K562 (cell line): ENCODE data around the gene GP1BB. TPM values are rescaled to one million over a fixed set of nuclear protein-coding genes. Genes with fewer than 3 reads are reported as not detected.
A peak's percentile ranks its signal among the peaks of the same experiment; 100 is the strongest.

ENCODE experiments used
- ATAC-seq: fragments of 200-7000 bp; cut with Tn5 transposase; 3 replicates; pipeline ENCODE4 v1.9.1; 2020; ENCODE audit warnings: moderate library complexity
- BruUV-seq: library from RNA; stranded (reverse); fragments of 400-500 nt; replicated peaks from 2 replicates; lab custom pipeline; 2021; lab: Mats Ljungman, UMichigan
- CTCF ChIA-PET: fragments of 300-600 bp; formaldehyde crosslinking; extraction: SDS; loops from one replicate; lab custom pipeline; 2021; ENCODE audit warnings: low intra/inter-chr PET ratio; lab: Yijun Ruan, JAX
- POLR2A ChIA-PET: fragments of 300-600, 350-650 bp; sonication (Branson Sonifier 250); formaldehyde crosslinking; extraction: SDS; loops from one replicate; lab custom pipeline; 2021; ENCODE audit warnings: antibody characterized with exemption, inconsistent platforms; lab: Yijun Ruan, JAX
- DNase-seq, 4 experiments: peaks; one replicate each; pipeline versions ENCODE4 v3.0.0 to v3.0.0-alpha.2; 2011 to 2018; ENCODE audit warnings: low spot score in 3 of 4, mixed read lengths in 3 of 4; ENCODE audit errors: extremely low read depth in 1 of 4
- FAIRE-seq: peaks from 2 replicates; lab custom pipeline; 2011; peaks lifted over from hg19 to GRCh38; lab: Jason Lieb, UNC
- H2AFZ ChIP-seq: 2 replicates; pipeline ENCODE4 v1.6.0; 2011; ENCODE audit warnings: low read depth, low read length, control low read depth, inconsistent platforms
- H3K27ac ChIP-seq: fragments of 200-600 bp; 3 replicates; pipeline ENCODE4 v1.8.0; 2011; ENCODE audit warnings: low read depth, mild to moderate bottlenecking, control low read depth, inconsistent platforms, low read length, moderate library complexity, mixed read lengths; ENCODE audit errors: extremely low read depth
- H3K27me3 ChIP-seq, 2 experiments: fragments of 300-600 bp in 1 of 2; 2 replicates in 1 of 2; 3 replicates in 1 of 2; pipeline versions ENCODE4 v1.6.0 to v1.8.0; 2011; ENCODE audit warnings: inconsistent platforms in 2 of 2, low read length in 2 of 2, mild to moderate bottlenecking in 1 of 2, mixed read lengths in 1 of 2, moderate library complexity in 1 of 2; ENCODE audit not compliant: control insufficient read depth in 2 of 2, insufficient read depth in 2 of 2
- H3K36me3 ChIP-seq: fragments of 300-600 bp; 3 replicates; pipeline ENCODE4 v1.8.0; 2011; ENCODE audit warnings: mild to moderate bottlenecking, low read length, inconsistent platforms; ENCODE audit not compliant: control insufficient read depth, insufficient read depth
- H3K4me1 ChIP-seq, 2 experiments: fragments of 200-600 bp in 1 of 2; replicated peaks in 1 of 2; 2 replicates in 1 of 2; 3 replicates in 1 of 2; pipeline versions ENCODE4 v1.5.1 to v1.8.0; 2011; ENCODE audit warnings: inconsistent platforms in 2 of 2, low read length in 2 of 2, mild to moderate bottlenecking in 1 of 2, mixed read lengths in 1 of 2, moderate library complexity in 1 of 2; ENCODE audit not compliant: control insufficient read depth in 2 of 2, insufficient read depth in 2 of 2
- H3K4me2 ChIP-seq: 2 replicates; pipeline ENCODE4 v1.6.1; 2011; ENCODE audit warnings: low read length, control low read depth, inconsistent platforms, mixed read lengths; ENCODE audit not compliant: insufficient read depth
- H3K4me3 ChIP-seq: fragments of 200-600 bp; sonication (generic), shearing (Covaris generic); 2 replicates; pipeline ENCODE4 v1.5.1; 2016; ENCODE audit warnings: control low read depth, inconsistent platforms
- H3K79me2 ChIP-seq: fragments of 200-600 bp; 3 replicates; pipeline ENCODE4 v1.8.0; 2011; ENCODE audit warnings: low read length, inconsistent platforms; ENCODE audit not compliant: control insufficient read depth, insufficient read depth
- H3K9ac ChIP-seq, 2 experiments: 2 replicates each; pipeline versions ENCODE4 v1.6.0 to v1.6.1; 2011; ENCODE audit warnings: low read depth in 2 of 2, low read length in 2 of 2, control low read depth in 1 of 2, inconsistent platforms in 1 of 2, mild to moderate bottlenecking in 1 of 2, mixed read lengths in 1 of 2; ENCODE audit not compliant: insufficient read depth in 1 of 2
- H3K9me1 ChIP-seq: one replicate; pipeline ENCODE4 v1.6.0; 2011; ENCODE audit warnings: inconsistent platforms, mild to moderate bottlenecking, low read length, moderate library complexity; ENCODE audit not compliant: control insufficient read depth, insufficient read depth
- H3K9me3 ChIP-seq: replicated peaks from 2 replicates; pipeline ENCODE4 v1.5.1; 2011; ENCODE audit warnings: low read depth, low read length, inconsistent platforms; ENCODE audit not compliant: control insufficient read depth, insufficient read depth
- H4K20me1 ChIP-seq: replicated peaks from 2 replicates; pipeline ENCODE4 v1.6.1; 2011; ENCODE audit warnings: low read length, inconsistent platforms, mixed read lengths; ENCODE audit not compliant: control insufficient read depth, insufficient read depth
- BMI1 ChIP-seq: fragments of 150-350 bp; IDR thresholded peaks from 2 replicates; pipeline ENCODE4 v1.6.1; 2014; ENCODE audit warnings: low read length
- CHCHD3 ChIP-seq: fragments of 250-450 bp; sonication (Bioruptor Pico); IDR thresholded peaks from 2 replicates; pipeline ENCODE4 v2.1.2; 2022; ENCODE audit warnings: mild to moderate bottlenecking
- EWSR1 ChIP-seq: fragments of 450-650 bp; IDR thresholded peaks from 2 replicates; pipeline ENCODE4 v1.6.1; 2018; ENCODE audit warnings: borderline replicate concordance, mild to moderate bottlenecking, low read depth, moderate library complexity; ENCODE audit not compliant: partially characterized antibody
- HOXB6 ChIP-seq: fragments of 250-450 bp; sonication (Bioruptor Pico); IDR thresholded peaks from 2 replicates; pipeline ENCODE4 v1.5.1; 2022; ENCODE audit warnings: mild to moderate bottlenecking, borderline replicate concordance
- PRMT5 ChIP-seq: sonication (generic); formaldehyde crosslinking; IDR thresholded peaks from 2 replicates; pipeline ENCODE4 v1.5.0; 2020; ENCODE audit warnings: missing genetic modification reagents
- RBBP5 ChIP-seq: fragments of 200-600 bp; sonication (generic); IDR thresholded peaks from 2 replicates; pipeline ENCODE4 v1.6.1; 2012; ENCODE audit warnings: borderline replicate concordance, mild to moderate bottlenecking, low read length, control low read depth, inconsistent platforms; ENCODE audit not compliant: insufficient read depth, poor library complexity, severe bottlenecking
- SRSF3 ChIP-seq: fragments of 200-400 bp; formaldehyde crosslinking; IDR thresholded peaks from 2 replicates; pipeline ENCODE4 v1.6.1; 2016; ENCODE audit warnings: mild to moderate bottlenecking, low read length, moderate library complexity; ENCODE audit not compliant: insufficient read depth
- ZNF23 ChIP-seq: fragments of 250-450 bp; sonication (Bioruptor Pico); IDR thresholded peaks from 2 replicates; pipeline ENCODE4 v1.4.0; 2020; ENCODE audit warnings: mild to moderate bottlenecking
- ZNF24 ChIP-seq: fragments of 450-650 bp; IDR thresholded peaks from 2 replicates; pipeline ENCODE4 v1.6.1; 2016
- ZNF253 ChIP-seq: fragments of 250-450 bp; sonication (Bioruptor Pico); conservative IDR thresholded peaks from 2 replicates; pipeline ENCODE4 v1.6.1; 2021; ENCODE audit warnings: mild to moderate bottlenecking
- ZNF764 ChIP-seq: fragments of 250-450 bp; sonication (Bioruptor Pico); IDR thresholded peaks from 2 replicates; pipeline ENCODE4 v1.4.0; 2020; ENCODE audit warnings: low read depth, mild to moderate bottlenecking, moderate library complexity
- WGBS: fragments of 100-300 bp; shearing (Covaris generic); methylation state at CpG from one replicate; pipeline ENCODE4 v1.1.6; 2016; ENCODE audit warnings: low coverage, mixed read lengths; ENCODE audit not compliant: insufficient coverage; ENCODE audit errors: missing lambda C conversion rate; 5-methylcytosine and 5-hydroxymethylcytosine counted together
- in situ Hi-C: fragments of 300-500 bp; cut with MboI; formaldehyde crosslinking; loops from 4 replicates; pipeline ENCODE4 v1.15.0; 2018; ENCODE audit warnings: inconsistent platforms, mixed read lengths
- intact Hi-C: fragments of 100-400 bp; cut with micrococcal nuclease; formaldehyde crosslinking; loops from 2 replicates; pipeline ENCODE4 v1.14.2; 2022
- polyA plus RNA-seq, 8 experiments: library from polyadenylated mRNA; depleted of rRNA in 4 of 8; stranded (reverse) in 5 of 8; unstranded in 3 of 8; fragments of >200 nt; fragmentation: Nextera tagmentation in 2 of 8; fragmentation: Illumina TruSeq in 1 of 8; extraction: Ambion mirVana in 2 of 8; extraction: Trizol in 1 of 8; gene quantifications; 2 replicates each; pipeline versions ENCODE4 v1.2.1 to v1.2.3, GENCODE V29; 2011 to 2014; ENCODE audit warnings: inconsistent platforms in 1 of 8, missing spikeins in 1 of 8
- total RNA-seq, 7 experiments: library from RNA; depleted of rRNA in 6 of 7; stranded (reverse); fragments of >200 nt in 6 of 7; fragmentation: Illumina TruSeq in 2 of 7; extraction: Trizol in 2 of 7; gene quantifications; 2 replicates each; pipeline versions ENCODE4 v1.2.1 to v1.2.3, GENCODE V29; 2011 to 2021; ENCODE audit warnings: low replicate concordance in 1 of 7
- TF ChIP-seq, protein P1 (sequence below), 2 experiments: fragments of 450-650 bp in 1 of 2; sonication (generic) in 1 of 2; formaldehyde crosslinking in 1 of 2; IDR thresholded peaks in 1 of 2; conservative IDR thresholded peaks in 1 of 2; 2 replicates each; pipeline versions ENCODE4 v1.6.1 to v1.8.1; 2016 to 2023; ENCODE audit warnings: mild to moderate bottlenecking in 2 of 2, moderate library complexity in 2 of 2, inconsistent platforms in 1 of 2, missing genetic modification reagents in 1 of 2
- TF ChIP-seq, protein P2 (sequence below): fragments of 450-650 bp; IDR thresholded peaks from 2 replicates; pipeline ENCODE4 v1.6.1; 2018; ENCODE audit not compliant: partially characterized antibody

GP1BB gene
- total and polyA plus RNA-seq, 9 of the 15 experiments (the other 6 are each of a cell fraction or from before 2014, with no cell fraction given): 0.69 to 162 (median 2.8) TPM

DNA sequence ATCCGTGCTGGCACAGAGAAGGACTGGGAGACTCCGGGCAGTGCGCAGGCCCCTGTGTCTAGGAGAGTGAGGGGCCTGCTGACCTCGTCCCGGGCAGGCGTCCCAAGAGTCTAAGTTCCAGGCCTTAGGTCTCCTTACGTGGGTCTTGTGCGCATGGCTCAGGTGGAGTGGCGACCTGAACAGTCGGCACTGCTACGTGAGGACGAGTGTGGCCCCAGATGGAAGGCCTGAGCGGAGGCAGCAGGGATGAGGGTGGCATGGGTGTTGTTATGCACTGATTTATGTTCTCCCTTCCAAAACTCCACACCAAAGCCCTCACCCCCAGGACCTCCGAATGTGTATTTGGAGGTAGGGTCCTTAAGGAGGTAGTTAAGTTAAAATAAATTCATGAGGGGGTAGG is 29.8 kb upstream of the GP1BB start:
- no TSS peak for BruUV-seq
- ATAC-seq (no peak), DNase-seq (no peak), FAIRE-seq (no peak)
- intact Hi-C loops: no loop called here
- peak overlapping the region in 1 of 2 experiments; percentile 50; a peak in 2 of 4 replicates for H3K9ac ChIP-seq
- H3K27me3 ChIP-seq: peaks cover 6 to 26% of the 10 kb centered on the region in 2 experiments; a peak in 4 of 5 replicates
- ChIA-PET CTCF (no interaction called here), POLR2A (no interaction called here)
- in situ Hi-C loops: no loop called here
- H3K4me2 ChIP-seq: no peak overlapping the region
- peaks cover 16 to 44% of the 10 kb centered on the region in 2 experiments; a peak in 4 of 5 replicates for H3K4me1 ChIP-seq
- no peak overlapping the region for H2AFZ ChIP-seq
- no peak overlapping the region for H3K27ac ChIP-seq
- no peaks in the 10 kb centered on the region for H3K36me3 ChIP-seq
- H3K9me3 ChIP-seq: no peaks in the 10 kb centered on the region
- H4K20me1 ChIP-seq: no peaks in the 10 kb centered on the region
- H3K4me3 ChIP-seq: no peak overlapping the region
- no peaks in the 10 kb centered on the region for H3K9me1 ChIP-seq
- no peak for TF ChIP-seq ZNF23
- TF ChIP-seq ZNF24: no peak
- 0 out of 2 replicates have a peak, but pooled peaks have one; percentile 35 for TF ChIP-seq SRSF3
- 0 out of 2 replicates have a peak, but pooled peaks have one; percentile 9 for TF ChIP-seq PRMT5 (CRISPR knock-in tag)
- TF ChIP-seq ZNF764 (CRISPR knock-in tag): no peak
- no peak for TF ChIP-seq EWSR1
- no peak for TF ChIP-seq HOXB6 (CRISPR knock-in tag)
- peak; percentile 32 for TF ChIP-seq RBBP5
- TF ChIP-seq, protein P1, sequence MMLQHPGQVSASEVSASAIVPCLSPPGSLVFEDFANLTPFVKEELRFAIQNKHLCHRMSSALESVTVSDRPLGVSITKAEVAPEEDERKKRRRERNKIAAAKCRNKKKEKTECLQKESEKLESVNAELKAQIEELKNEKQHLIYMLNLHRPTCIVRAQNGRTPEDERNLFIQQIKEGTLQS (IDR thresholded peaks at IDR 0.05): no peak
- TF ChIP-seq, protein P1 (CRISPR knock-in tag; conservative IDR thresholded peaks at IDR 0.05): no peak
- 0 out of 2 replicates have a peak, but pooled peaks have one; percentile 16 for TF ChIP-seq CHCHD3 (CRISPR knock-in tag)
- TF ChIP-seq, protein P2, sequence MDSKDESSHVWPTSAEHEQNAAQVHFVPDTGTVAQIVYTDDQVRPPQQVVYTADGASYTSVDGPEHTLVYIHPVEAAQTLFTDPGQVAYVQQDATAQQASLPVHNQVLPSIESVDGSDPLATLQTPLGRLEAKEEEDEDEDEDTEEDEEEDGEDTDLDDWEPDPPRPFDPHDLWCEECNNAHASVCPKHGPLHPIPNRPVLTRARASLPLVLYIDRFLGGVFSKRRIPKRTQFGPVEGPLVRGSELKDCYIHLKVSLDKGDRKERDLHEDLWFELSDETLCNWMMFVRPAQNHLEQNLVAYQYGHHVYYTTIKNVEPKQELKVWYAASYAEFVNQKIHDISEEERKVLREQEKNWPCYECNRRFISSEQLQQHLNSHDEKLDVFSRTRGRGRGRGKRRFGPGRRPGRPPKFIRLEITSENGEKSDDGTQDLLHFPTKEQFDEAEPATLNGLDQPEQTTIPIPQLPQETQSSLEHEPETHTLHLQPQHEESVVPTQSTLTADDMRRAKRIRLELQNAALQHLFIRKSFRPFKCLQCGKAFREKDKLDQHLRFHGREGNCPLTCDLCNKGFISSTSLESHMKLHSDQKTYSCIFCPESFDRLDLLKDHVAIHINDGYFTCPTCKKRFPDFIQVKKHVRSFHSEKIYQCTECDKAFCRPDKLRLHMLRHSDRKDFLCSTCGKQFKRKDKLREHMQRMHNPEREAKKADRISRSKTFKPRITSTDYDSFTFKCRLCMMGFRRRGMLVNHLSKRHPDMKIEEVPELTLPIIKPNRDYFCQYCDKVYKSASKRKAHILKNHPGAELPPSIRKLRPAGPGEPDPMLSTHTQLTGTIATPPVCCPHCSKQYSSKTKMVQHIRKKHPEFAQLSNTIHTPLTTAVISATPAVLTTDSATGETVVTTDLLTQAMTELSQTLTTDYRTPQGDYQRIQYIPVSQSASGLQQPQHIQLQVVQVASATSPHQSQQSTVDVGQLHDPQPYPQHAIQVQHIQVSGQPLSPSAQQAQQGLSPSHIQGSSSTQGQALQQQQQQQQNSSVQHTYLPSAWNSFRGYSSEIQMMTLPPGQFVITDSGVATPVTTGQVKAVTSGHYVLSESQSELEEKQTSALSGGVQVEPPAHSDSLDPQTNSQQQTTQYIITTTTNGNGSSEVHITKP: no peak
- no peak for TF ChIP-seq ZNF253 (CRISPR knock-in tag)
- TF ChIP-seq BMI1: no peak
- WGBS: 57% methylated on average over 14 of the region's 14 CpGs
- no peaks in the 10 kb centered on the region for H3K79me2 ChIP-seq
